ENCODE measurements around the gene BMPR1B. TPM values are rescaled to one million over a fixed set of nuclear protein-coding genes. Genes with fewer than 3 reads are reported as not detected.

BMPR1B gene
- polyA plus RNA-seq, 2 of the 4 experiments (the other 2 are of a cell fraction): 6.4 to 21.2 TPM

DNA sequence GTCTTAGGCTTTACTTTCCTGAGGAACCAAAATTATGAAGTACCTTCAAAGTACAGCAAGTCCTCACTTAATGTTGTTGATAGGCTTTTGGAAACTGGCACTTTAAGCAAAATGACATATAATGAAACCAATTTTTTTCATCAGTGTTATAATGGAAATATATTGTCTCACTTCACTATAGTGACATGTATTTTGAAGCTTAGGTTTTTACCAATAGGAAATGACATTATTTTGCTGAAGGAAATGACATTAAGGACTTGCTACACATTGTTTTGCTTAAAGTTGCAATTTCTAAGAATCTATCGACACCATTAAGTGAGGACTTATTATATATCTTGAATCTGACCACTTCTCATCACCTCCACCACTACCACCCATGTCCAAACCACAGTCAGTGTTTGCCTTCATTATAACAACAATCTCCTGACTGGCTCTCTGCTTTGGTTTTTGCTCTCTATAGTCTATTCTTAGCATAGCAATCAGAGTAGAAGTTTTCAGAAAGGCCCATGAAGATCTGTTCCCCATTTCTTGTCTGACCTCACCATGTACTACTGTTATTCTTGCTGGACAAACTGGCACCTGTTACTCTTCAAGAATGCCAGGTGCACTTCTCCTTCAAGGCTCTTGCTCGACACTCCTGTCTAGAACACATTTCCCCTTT, 311.2 kb downstream of the BMPR1B start:
- Histone ChIP-seq H3K27ac (no peak overlapping the region), H3K4me3 (no peak overlapping the region), H3K4me2 (no peak overlapping the region), H3K4me1 (peaks cover 13% of the 10 kb centered on the region; the same call in 2 of the 3 replicates), H3K9me3 (no peaks in the 10 kb centered on the region)
- TF ChIP-seq POLR2A (IDR thresholded peaks at IDR 0.05; ENCODE audit: low read length) (no peak), PBX3 (IDR thresholded peaks at IDR 0.05) (no peak), KDM1A (IDR thresholded peaks at IDR 0.05; ENCODE audit: low read depth) (no peak), RNF2 (IDR thresholded peaks at IDR 0.05; ENCODE audit: borderline replicate concordance, low read depth) (no peak), EHMT2 (IDR thresholded peaks at IDR 0.05; ENCODE audit: low read depth) (no peak), HEYL (CRISPR knock-in tag; IDR thresholded peaks at IDR 0.05) (no peak), SREBF2 (IDR thresholded peaks at IDR 0.05) (no peak), FOSL2 (IDR thresholded peaks at IDR 0.05) (no peak), FOSL2 (CRISPR knock-in tag; IDR thresholded peaks at IDR 0.05) (no peak), PHF8 (IDR thresholded peaks at IDR 0.05; ENCODE audit: borderline replicate concordance, low read depth) (no peak), ELK1 (IDR thresholded peaks at IDR 0.05; ENCODE audit: low read depth, low read length) (no peak), RARB (CRISPR knock-in tag; IDR thresholded peaks at IDR 0.05) (no peak)
- no peak for DNase-seq (ENCODE audit: low read depth in 1 of 2, low spot score in 1 of 2)
- CTCF ChIA-PET: no interaction called here
- no peak for FAIRE-seq
- WGBS (ENCODE audit: missing lambda C conversion rate): 81% methylated on average over 2 of the region's 2 CpGs
- POLR2A ChIA-PET: no interaction called here
- ATAC-seq: no peak

DNA sequence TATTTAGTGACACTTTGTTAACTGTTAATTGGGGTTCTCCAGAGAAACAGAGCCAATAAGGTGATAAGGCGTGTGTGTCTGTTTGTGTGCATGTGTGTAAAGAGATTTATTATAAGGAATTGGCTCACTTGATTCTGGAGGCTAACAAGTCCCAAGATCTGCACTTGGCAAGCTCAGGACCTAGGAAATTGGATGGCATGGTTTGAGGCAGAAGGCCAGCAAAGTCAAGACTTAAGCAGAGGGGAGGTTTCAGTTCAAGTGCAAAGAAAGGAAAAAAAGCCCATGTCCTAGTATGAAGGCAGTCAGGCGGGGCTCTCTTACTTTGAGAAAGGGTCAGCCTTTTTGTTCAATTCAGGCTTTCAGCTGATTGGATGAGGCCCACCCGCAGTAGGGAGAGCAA, 314.1 kb downstream of the BMPR1B start:
- 90% methylated on average over 3 of the region's 3 CpGs for WGBS (ENCODE audit: missing lambda C conversion rate)
- Histone ChIP-seq H3K27ac (no peak overlapping the region), H3K9me3 (no peaks in the 10 kb centered on the region), H3K4me3 (no peak overlapping the region), H3K4me2 (no peak overlapping the region), H3K4me1 (peaks cover 24% of the 10 kb centered on the region; the same call in 2 of the 3 replicates)
- TF ChIP-seq KDM5A (IDR thresholded peaks at IDR 0.05): no peak
- TF ChIP-seq EP300 (IDR thresholded peaks at IDR 0.05): no peak
- TF ChIP-seq EHMT2 (IDR thresholded peaks at IDR 0.05; ENCODE audit: low read depth): no peak
- no peak for TF ChIP-seq ZC3H11A (IDR thresholded peaks at IDR 0.05)
- TF ChIP-seq, protein P1, sequence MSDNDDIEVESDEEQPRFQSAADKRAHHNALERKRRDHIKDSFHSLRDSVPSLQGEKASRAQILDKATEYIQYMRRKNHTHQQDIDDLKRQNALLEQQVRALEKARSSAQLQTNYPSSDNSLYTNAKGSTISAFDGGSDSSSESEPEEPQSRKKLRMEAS (IDR thresholded peaks at IDR 0.05): no peak
- no peak for TF ChIP-seq HOXB5 (CRISPR knock-in tag; IDR thresholded peaks at IDR 0.05)
- TF ChIP-seq CHD4 (IDR thresholded peaks at IDR 0.05; ENCODE audit: borderline replicate concordance): no peak
- ATAC-seq: no peak
- ChIA-PET POLR2A (no interaction called here), CTCF (no interaction called here)
- DNase-seq (ENCODE audit: low read depth in 1 of 2, low spot score in 1 of 2): no peak
- FAIRE-seq: no peak

DNA sequence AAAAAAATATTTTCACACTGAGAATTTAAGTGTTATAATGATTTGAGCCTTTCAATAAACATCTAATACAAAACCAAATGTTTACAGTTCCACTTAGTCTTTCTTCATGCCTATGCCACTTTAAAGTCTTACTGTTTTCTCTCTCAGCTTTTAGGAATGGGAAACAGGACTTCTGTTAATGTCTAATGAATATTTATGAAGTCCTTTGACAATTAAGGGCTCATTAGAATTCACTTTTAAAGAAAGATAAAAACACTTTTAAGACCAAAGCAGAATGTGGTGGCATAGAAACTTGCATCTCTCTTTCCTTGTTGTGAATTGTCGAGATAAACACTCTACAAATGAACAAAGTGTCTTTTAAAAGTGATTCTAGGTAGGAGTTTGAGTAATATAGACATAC, 315.9 kb downstream of the BMPR1B start:
- ATAC-seq: no peak
- no peak for DNase-seq (ENCODE audit: low read depth in 1 of 2, low spot score in 1 of 2)
- Histone ChIP-seq H3K27ac (no peak overlapping the region; a peak in 1 of 6 replicates), H3K4me1 (peaks cover 29% of the 10 kb centered on the region; the same call in 2 of the 3 replicates), H3K4me2 (peak overlapping the region; percentile 52), H3K4me3 (no peak overlapping the region), H3K9me3 (no peaks in the 10 kb centered on the region)
- CTCF ChIA-PET: no interaction called here
- no peak for TF ChIP-seq RNF2 (IDR thresholded peaks at IDR 0.05; ENCODE audit: borderline replicate concordance, low read depth)
- no peak for TF ChIP-seq HOXA7 (CRISPR knock-in tag; IDR thresholded peaks at IDR 0.05)
- no peak for TF ChIP-seq NPAS2 (CRISPR knock-in tag; IDR thresholded peaks at IDR 0.05; ENCODE audit: borderline replicate concordance)
- POLR2A ChIA-PET: no interaction called here
- WGBS (ENCODE audit: missing lambda C conversion rate): 79% methylated on average over 1 of the region's 1 CpG
- no peak for FAIRE-seq
